GM23338 (cell line): Measurements from ENCODE around the gene TBX1. TPM values are rescaled to one million over a fixed set of nuclear protein-coding genes. Genes with fewer than 3 reads are reported as not detected.

Experiments
- ATAC-seq: fragments of 200-7000 bp; cut with Tn5 transposase; 3 replicates; pipeline ENCODE4 v1.9.1; 2020
- DNase-seq: peaks from one replicate; pipeline ENCODE4 v3.0.0-alpha.2; 2015; ENCODE audit warnings: low spot score
- H2AFZ ChIP-seq: fragments of 200-600 bp; sonication (generic); 2 replicates; pipeline ENCODE4 v1.8.0; 2016; ENCODE audit warnings: antibody characterized with exemption, mild to moderate bottlenecking, moderate library complexity
- H3F3A ChIP-seq: fragments of 200-600 bp; sonication (generic); replicated peaks from 2 replicates; pipeline ENCODE4 v1.8.0; 2017; ENCODE audit warnings: antibody characterized with exemption, mixed run types, low read depth
- H3K27ac ChIP-seq: fragments of 200-600 bp; sonication (generic); 2 replicates; pipeline ENCODE4 v1.6.1; 2016; ENCODE audit warnings: low read depth
- H3K27me3 ChIP-seq: fragments of 200-600 bp; sonication (generic); 2 replicates; pipeline ENCODE4 v1.8.0; 2016; ENCODE audit warnings: mild to moderate bottlenecking, mixed run types, moderate library complexity; ENCODE audit not compliant: insufficient read depth
- H3K36me3 ChIP-seq: fragments of 200-600 bp; sonication (generic); 2 replicates; pipeline ENCODE4 v1.8.0; 2016; ENCODE audit warnings: mild to moderate bottlenecking; ENCODE audit not compliant: insufficient read depth
- H3K4me1 ChIP-seq: fragments of 200-600 bp; sonication (generic); 2 replicates; pipeline ENCODE4 v1.8.0; 2016; ENCODE audit warnings: mild to moderate bottlenecking, moderate library complexity; ENCODE audit not compliant: insufficient read depth
- H3K4me2 ChIP-seq: fragments of 200-600 bp; sonication (generic); 2 replicates; pipeline ENCODE4 v1.7.1; 2017; ENCODE audit warnings: mixed run types
- H3K4me3 ChIP-seq: fragments of 200-600 bp; sonication (generic); 2 replicates; pipeline ENCODE4 v1.6.1; 2016; ENCODE audit warnings: mixed run types
- H3K79me2 ChIP-seq: fragments of 200-600 bp; sonication (generic); replicated peaks from 2 replicates; pipeline ENCODE4 v1.8.0; 2017; ENCODE audit warnings: mild to moderate bottlenecking; ENCODE audit not compliant: insufficient read depth
- H3K9me2 ChIP-seq: fragments of 200-600 bp; sonication (generic); 2 replicates; pipeline ENCODE4 v1.8.0; 2017; ENCODE audit not compliant: insufficient read depth
- H4K20me1 ChIP-seq: fragments of 200-600 bp; sonication (generic); replicated peaks from 2 replicates; pipeline ENCODE4 v1.8.0; 2017; ENCODE audit warnings: mild to moderate bottlenecking; ENCODE audit not compliant: insufficient read depth
- H3K27ac Mint-ChIP-seq: 2 replicates; pipeline ENCODE4 v1.8.0; 2020; ENCODE audit warnings: inconsistent platforms, mild to moderate bottlenecking, moderate library complexity, mixed read lengths
- H3K27me3 Mint-ChIP-seq: 3 replicates; pipeline ENCODE4 v1.8.0; 2022; ENCODE audit warnings: low read depth, mild to moderate bottlenecking, moderate library complexity, mixed read lengths, inconsistent platforms; ENCODE audit not compliant: insufficient read depth, poor library complexity
- H3K36me3 Mint-ChIP-seq: 3 replicates; pipeline ENCODE4 v1.8.0; 2021; ENCODE audit warnings: low read depth, mild to moderate bottlenecking, inconsistent platforms, moderate library complexity, mixed read lengths
- H3K4me1 Mint-ChIP-seq: 3 replicates; pipeline ENCODE4 v1.8.0; 2020; ENCODE audit warnings: mild to moderate bottlenecking, inconsistent platforms, mixed read lengths
- H3K4me3 Mint-ChIP-seq: 3 replicates; pipeline ENCODE4 v1.8.0; 2021; ENCODE audit warnings: moderate library complexity, mild to moderate bottlenecking, inconsistent platforms, mixed read lengths
- H3K9me3 Mint-ChIP-seq: 3 replicates; pipeline ENCODE4 v1.8.0; 2020; ENCODE audit warnings: moderate library complexity, mild to moderate bottlenecking, inconsistent platforms, mixed read lengths
- CREB1 ChIP-seq: fragments of 250-450 bp; sonication (Bioruptor Pico); IDR thresholded peaks from 2 replicates; pipeline ENCODE4 v1.5.0; 2020; ENCODE audit warnings: low read depth, mild to moderate bottlenecking, moderate library complexity
- EZH2 ChIP-seq: fragments of 200-600 bp; sonication (generic); IDR thresholded peaks from one replicate; pipeline ENCODE4 v1.8.0; 2017; ENCODE audit warnings: antibody characterized with exemption, mild to moderate bottlenecking, low read depth; ENCODE audit not compliant: unreplicated experiment
- NANOG ChIP-seq: IDR thresholded peaks from 2 replicates; pipeline ENCODE4 v1.6.1; 2016; ENCODE audit warnings: antibody characterized with exemption, borderline replicate concordance
- POLR2AphosphoS5 ChIP-seq: IDR thresholded peaks from 2 replicates; pipeline ENCODE4 v1.6.1; 2016; ENCODE audit warnings: antibody characterized with exemption, low read depth
- polyA plus RNA-seq: library from polyadenylated mRNA; unstranded; fragments of >200 nt; fragmentation: Nextera tagmentation; extraction: Ambion mirVana; gene quantifications from 2 replicates; pipeline ENCODE4 v1.2.1, GENCODE V29; 2016
- total RNA-seq: library from RNA; depleted of rRNA; stranded (reverse); fragments of >200 nt; shearing (Covaris generic); gene quantifications from 2 replicates; pipeline ENCODE4 v1.2.3, GENCODE V29; 2014
- TF ChIP-seq, protein P1 (sequence below): IDR thresholded peaks from 2 replicates; pipeline ENCODE4 v1.6.1; 2016; ENCODE audit warnings: antibody characterized with exemption
- TF ChIP-seq, protein P2 (sequence below), 2 experiments: fragments of 200-600 bp in 1 of 2; sonication (generic) in 1 of 2; conservative IDR thresholded peaks; 2 replicates each; pipeline versions ENCODE4 v1.5.1 to v1.6.1; 2016 to 2017; ENCODE audit warnings: antibody characterized with exemption in 2 of 2, low read depth in 2 of 2, mild to moderate bottlenecking in 2 of 2, moderate library complexity in 1 of 2

The TBX1 gene
- total and polyA plus RNA-seq, 2 experiments from 2014 or later: 0.19 to 0.66 TPM

DNA sequence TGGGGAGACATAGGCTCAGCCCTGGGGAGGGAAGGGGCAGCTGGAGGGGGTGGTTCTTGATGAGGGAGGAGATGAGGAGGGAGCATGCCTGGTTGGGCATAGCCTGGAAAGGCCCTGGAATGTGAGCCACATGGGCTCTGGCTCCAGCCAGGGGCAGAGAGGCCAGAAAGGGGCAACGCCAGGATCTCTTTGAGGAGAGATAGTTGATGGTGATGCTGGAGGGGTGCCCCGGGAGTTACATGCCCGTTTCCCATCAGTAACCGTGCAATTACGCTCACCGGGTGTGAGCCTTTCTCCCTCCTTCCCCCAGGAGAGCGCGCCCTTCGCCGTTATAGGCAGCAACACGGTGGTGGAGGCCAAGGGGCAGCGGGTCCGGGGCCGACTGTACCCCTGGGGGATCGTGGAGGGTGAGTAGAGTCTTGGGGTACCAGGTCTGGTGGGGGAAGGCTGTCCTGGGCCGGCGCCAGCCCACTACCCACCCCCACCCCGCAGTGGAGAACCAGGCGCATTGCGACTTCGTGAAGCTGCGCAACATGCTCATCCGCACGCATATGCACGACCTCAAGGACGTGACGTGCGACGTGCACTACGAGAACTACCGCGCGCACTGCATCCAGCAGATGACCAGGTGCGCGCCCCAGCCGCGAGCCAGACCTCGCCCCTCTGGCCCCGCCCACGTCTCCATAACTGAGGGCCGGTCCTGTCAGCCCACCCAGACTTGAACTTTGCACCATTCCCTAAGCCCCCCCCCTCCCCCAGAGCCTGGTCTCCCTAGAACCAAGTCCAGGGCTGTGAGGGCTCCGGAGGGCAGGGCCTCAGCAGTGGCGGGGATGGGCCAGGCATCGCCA is 39.0 kb upstream of the TBX1 start:
- DNase-seq: peak; percentile 75

DNA sequence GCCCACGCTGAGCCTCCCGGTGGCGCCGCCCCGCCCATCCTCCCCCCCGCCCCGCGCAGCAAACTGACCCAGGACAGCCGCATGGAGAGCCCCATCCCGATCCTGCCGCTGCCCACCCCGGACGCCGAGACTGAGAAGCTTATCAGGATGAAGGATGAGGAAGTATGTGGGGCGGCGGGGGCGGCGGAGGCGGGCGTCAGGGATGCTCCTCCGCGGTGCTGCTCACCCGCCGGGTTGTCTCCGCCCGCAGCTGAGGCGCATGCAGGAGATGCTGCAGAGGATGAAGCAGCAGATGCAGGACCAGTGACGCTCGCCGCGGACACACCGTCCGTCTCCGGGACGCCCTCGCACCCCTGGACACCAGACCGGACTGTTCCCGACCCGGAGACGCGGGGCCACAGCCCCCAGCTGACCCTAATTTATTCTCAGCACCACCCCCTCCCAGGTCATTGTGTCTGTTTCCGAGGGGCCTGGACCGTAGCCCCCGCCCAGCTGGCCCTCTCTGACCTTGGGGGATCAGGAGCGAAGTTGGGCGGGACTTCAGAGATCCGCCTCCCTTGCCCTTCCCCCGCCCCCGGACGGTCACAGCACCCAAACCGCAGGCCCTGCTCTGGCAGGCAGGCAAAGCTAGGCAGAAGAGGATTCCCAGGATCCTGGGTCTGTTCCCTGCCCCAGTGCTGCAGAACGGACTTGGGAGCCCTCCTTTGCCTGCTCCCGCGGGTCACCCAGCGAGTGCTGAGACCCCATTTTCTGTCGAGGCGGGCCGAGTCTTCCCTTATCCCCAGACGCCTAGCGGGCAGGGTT is 38.2 kb upstream of the TBX1 start:
- H3K27me3 ChIP-seq: peaks cover 86% of the 10 kb centered on the region
- H3K36me3 Mint-ChIP-seq: peaks cover 11% of the 10 kb centered on the region
- H3K4me1 Mint-ChIP-seq: peaks cover 21% of the 10 kb centered on the region
- no peaks in the 10 kb centered on the region for H3K79me2 ChIP-seq
- H3K4me2 ChIP-seq: peak overlapping the region; percentile 88
- peaks cover 7% of the 10 kb centered on the region for H4K20me1 ChIP-seq
- no peak for TF ChIP-seq NANOG
- peak; percentile 65 for TF ChIP-seq EZH2
- ATAC-seq (peak; percentile 7), DNase-seq (peak; percentile 70)
- no peak overlapping the region for H3K27ac ChIP-seq
- H3K4me3 Mint-ChIP-seq: peak overlapping the region; percentile 63
- peak overlapping the region; percentile 59 for H3K4me3 ChIP-seq
- H3K9me2 ChIP-seq: no peaks in the 10 kb centered on the region
- 0 out of 2 replicates have a peak, but pooled peaks cover 7% of the 10 kb centered on the region for H3F3A ChIP-seq
- no peak overlapping the region; the same call in 1 of the 2 replicates for H2AFZ ChIP-seq
- H3K27ac Mint-ChIP-seq: no peak overlapping the region
- H3K9me3 Mint-ChIP-seq: peaks cover 13% of the 10 kb centered on the region
- H3K4me1 ChIP-seq: peaks cover 5% of the 10 kb centered on the region; the same call in 1 of the 2 replicates
- H3K27me3 Mint-ChIP-seq: peaks cover 84% of the 10 kb centered on the region
- H3K36me3 ChIP-seq: no peaks in the 10 kb centered on the region

More for the DNA sequence above, 39.0 kb upstream of the TBX1 start:
- H3K9me3 Mint-ChIP-seq: peaks cover 7% of the 10 kb centered on the region
- peak overlapping the region; percentile 63 for H3K4me3 Mint-ChIP-seq
- H3K36me3 Mint-ChIP-seq: peaks cover 11% of the 10 kb centered on the region
- Histone ChIP-seq H3K9me2 (no peaks in the 10 kb centered on the region), H3K27ac (no peak overlapping the region), H4K20me1 (peaks cover 7% of the 10 kb centered on the region), H3K27me3 (peaks cover 91% of the 10 kb centered on the region), H3F3A (0 out of 2 replicates have a peak, but pooled peaks cover 7% of the 10 kb centered on the region), H2AFZ (no peak overlapping the region; the same call in 1 of the 2 replicates), H3K4me1 (peaks cover 5% of the 10 kb centered on the region; the same call in 1 of the 2 replicates), H3K4me2 (peak overlapping the region; percentile 88), H3K36me3 (no peaks in the 10 kb centered on the region), H3K4me3 (peak overlapping the region; percentile 59), H3K79me2 (no peaks in the 10 kb centered on the region)
- peaks cover 19% of the 10 kb centered on the region for H3K4me1 Mint-ChIP-seq
- TF ChIP-seq, protein P1, sequence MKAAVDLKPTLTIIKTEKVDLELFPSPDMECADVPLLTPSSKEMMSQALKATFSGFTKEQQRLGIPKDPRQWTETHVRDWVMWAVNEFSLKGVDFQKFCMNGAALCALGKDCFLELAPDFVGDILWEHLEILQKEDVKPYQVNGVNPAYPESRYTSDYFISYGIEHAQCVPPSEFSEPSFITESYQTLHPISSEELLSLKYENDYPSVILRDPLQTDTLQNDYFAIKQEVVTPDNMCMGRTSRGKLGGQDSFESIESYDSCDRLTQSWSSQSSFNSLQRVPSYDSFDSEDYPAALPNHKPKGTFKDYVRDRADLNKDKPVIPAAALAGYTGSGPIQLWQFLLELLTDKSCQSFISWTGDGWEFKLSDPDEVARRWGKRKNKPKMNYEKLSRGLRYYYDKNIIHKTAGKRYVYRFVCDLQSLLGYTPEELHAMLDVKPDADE: no peak
- TF ChIP-seq CREB1 (CRISPR knock-in tag): 0 out of 2 replicates have a peak, but pooled peaks have one; percentile 29
- peak; percentile 1 for ATAC-seq
- peaks cover 79% of the 10 kb centered on the region for H3K27me3 Mint-ChIP-seq
- H3K27ac Mint-ChIP-seq: no peak overlapping the region

DNA sequence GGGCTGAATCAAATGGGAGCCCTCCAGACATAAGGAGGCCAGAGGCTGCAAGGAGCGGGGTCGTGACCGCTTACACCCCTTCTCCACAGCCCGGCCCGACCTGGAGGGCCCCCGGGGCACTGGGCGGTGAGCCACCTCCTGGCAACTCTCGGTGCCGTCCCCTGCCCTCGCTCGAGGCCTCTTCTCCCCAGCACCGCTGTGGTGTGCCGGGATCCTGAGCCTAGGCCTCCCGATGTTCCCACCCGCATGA is 37.7 kb upstream of the TBX1 start:
- no peaks in the 10 kb centered on the region for H3K9me2 ChIP-seq
- H3K36me3 Mint-ChIP-seq: peaks cover 13% of the 10 kb centered on the region
- H3F3A ChIP-seq: 0 out of 2 replicates have a peak, but pooled peaks cover 7% of the 10 kb centered on the region
- H3K27ac Mint-ChIP-seq: no peak overlapping the region
- TF ChIP-seq, protein P2, sequence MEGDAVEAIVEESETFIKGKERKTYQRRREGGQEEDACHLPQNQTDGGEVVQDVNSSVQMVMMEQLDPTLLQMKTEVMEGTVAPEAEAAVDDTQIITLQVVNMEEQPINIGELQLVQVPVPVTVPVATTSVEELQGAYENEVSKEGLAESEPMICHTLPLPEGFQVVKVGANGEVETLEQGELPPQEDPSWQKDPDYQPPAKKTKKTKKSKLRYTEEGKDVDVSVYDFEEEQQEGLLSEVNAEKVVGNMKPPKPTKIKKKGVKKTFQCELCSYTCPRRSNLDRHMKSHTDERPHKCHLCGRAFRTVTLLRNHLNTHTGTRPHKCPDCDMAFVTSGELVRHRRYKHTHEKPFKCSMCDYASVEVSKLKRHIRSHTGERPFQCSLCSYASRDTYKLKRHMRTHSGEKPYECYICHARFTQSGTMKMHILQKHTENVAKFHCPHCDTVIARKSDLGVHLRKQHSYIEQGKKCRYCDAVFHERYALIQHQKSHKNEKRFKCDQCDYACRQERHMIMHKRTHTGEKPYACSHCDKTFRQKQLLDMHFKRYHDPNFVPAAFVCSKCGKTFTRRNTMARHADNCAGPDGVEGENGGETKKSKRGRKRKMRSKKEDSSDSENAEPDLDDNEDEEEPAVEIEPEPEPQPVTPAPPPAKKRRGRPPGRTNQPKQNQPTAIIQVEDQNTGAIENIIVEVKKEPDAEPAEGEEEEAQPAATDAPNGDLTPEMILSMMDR (conservative IDR thresholded peaks at IDR 0.05; ENCODE audit: low read depth in 2 of 2): no peak
- peak; percentile 15; the same call in 1 of the 2 replicates for TF ChIP-seq POLR2AphosphoS5
- no peaks in the 10 kb centered on the region for H3K79me2 ChIP-seq
- H3K36me3 ChIP-seq: no peaks in the 10 kb centered on the region
- H3K4me3 ChIP-seq: peak overlapping the region; percentile 59
- peaks cover 85% of the 10 kb centered on the region for H3K27me3 Mint-ChIP-seq
- no peak overlapping the region for H3K27ac ChIP-seq
- H3K27me3 ChIP-seq: peaks cover 86% of the 10 kb centered on the region
- peaks cover 16% of the 10 kb centered on the region for H3K9me3 Mint-ChIP-seq
- H3K4me1 ChIP-seq: peaks cover 5% of the 10 kb centered on the region; the same call in 1 of the 2 replicates
- DNase-seq (no peak), ATAC-seq (peak; percentile 9)
- H4K20me1 ChIP-seq: peaks cover 7% of the 10 kb centered on the region
- H3K4me2 ChIP-seq: peak overlapping the region; percentile 88
- H3K4me1 Mint-ChIP-seq: peaks cover 22% of the 10 kb centered on the region
- H3K4me3 Mint-ChIP-seq: peak overlapping the region; percentile 64
- no peak overlapping the region for H2AFZ ChIP-seq
